Measurements from ENCODE around the gene ZMYM2. TPM values are rescaled to one million over a fixed set of nuclear protein-coding genes. Genes with fewer than 3 reads are reported as not detected.

Gene ZMYM2
- total and polyA plus RNA-seq, 4 donors, result 14.0 to 212 (median 38.5) TPM

GRCh38 chr13:20000062-20000552, 41.6 kb downstream of the ZMYM2 start:
- 86 to 89% methylated on average over 5 of the region's 5 CpGs for WGBS, 2 donors
- Histone ChIP-seq H3K27me3 (ENCODE audit: control insufficient read depth in 3 of 3, insufficient read depth in 3 of 3, low read length in 2 of 3) (no peaks in the 10 kb centered on the region), H3K9ac (ENCODE audit: insufficient read depth in 1 of 2, low read length in 2 of 2) (no peak overlapping the region), H3K36me3 (ENCODE audit: control insufficient read depth in 4 of 4, insufficient read depth in 4 of 4, low read length in 4 of 4) (peaks cover 8 to 24% (median 12%) of the 10 kb centered on the region in 4 donors), H3K9me3 (ENCODE audit: control insufficient read depth in 4 of 4, insufficient read depth in 3 of 4, low read length in 3 of 4) (no peaks in the 10 kb centered on the region), H3K4me3 (no peak overlapping the region), H3K4me1 (ENCODE audit: control insufficient read depth in 5 of 5, insufficient read depth in 5 of 5, low read length in 5 of 5) (peaks cover 0 to 34% (median 19%) of the 10 kb centered on the region in 5 donors), H3K27ac (ENCODE audit: low read depth in 1 of 2, low read length in 1 of 2) (no peak overlapping the region)
- DNase-seq, result no peak
- no peak for TF ChIP-seq CTCF (IDR thresholded peaks at IDR 0.05; ENCODE audit: control extremely low read depth, extremely low read depth)
- ATAC-seq (ENCODE audit: insufficient read depth, low FRiP score), result no peak

- TF ChIP-seq CTCF (IDR thresholded peaks at IDR 0.05; ENCODE audit: control extremely low read depth, extremely low read depth), result no peak
- ATAC-seq (ENCODE audit: insufficient read depth, low FRiP score) (no peak), DNase-seq (peak; percentile 85 to 97 (median 91))
- no peaks in the 10 kb centered on the region for H3K9me3 ChIP-seq (ENCODE audit: control insufficient read depth in 4 of 4, insufficient read depth in 3 of 4, low read length in 3 of 4)
- H3K27ac ChIP-seq (ENCODE audit: low read depth in 1 of 2, low read length in 1 of 2), result no peak overlapping the region
- H3K4me1 ChIP-seq (ENCODE audit: control insufficient read depth in 5 of 5, insufficient read depth in 5 of 5, low read length in 5 of 5), result peaks cover 0 to 34% (median 19%) of the 10 kb centered on the region in 5 donors
- H3K36me3 ChIP-seq (ENCODE audit: control insufficient read depth in 4 of 4, insufficient read depth in 4 of 4, low read length in 4 of 4), result peaks cover 3 to 28% (median 15%) of the 10 kb centered on the region in 4 donors
- 75 to 78% methylated on average over 4 of the region's 4 CpGs for WGBS, 2 donors
- H3K27me3 ChIP-seq (ENCODE audit: control insufficient read depth in 3 of 3, insufficient read depth in 3 of 3, low read length in 2 of 3), result no peaks in the 10 kb centered on the region
- no peak overlapping the region for H3K9ac ChIP-seq (ENCODE audit: insufficient read depth in 1 of 2, low read length in 2 of 2)
- no peak overlapping the region for H3K4me3 ChIP-seq
Measured at GRCh38 chr13:20001366-20002190, 43.1 kb downstream of the ZMYM2 start.

- H3K27ac ChIP-seq (ENCODE audit: low read depth in 1 of 2, low read length in 1 of 2), result no peak overlapping the region
- H3K36me3 ChIP-seq (ENCODE audit: control insufficient read depth in 4 of 4, insufficient read depth in 4 of 4, low read length in 4 of 4), result peaks cover 3 to 37% (median 21%) of the 10 kb centered on the region in 4 donors
- ATAC-seq (ENCODE audit: insufficient read depth, low FRiP score), result no peak
Measured at GRCh38 chr13:20002787-20003186, 44.3 kb downstream of the ZMYM2 start.

More at GRCh38 chr13:20002787-20003186, 44.3 kb downstream of the ZMYM2 start:
- Histone ChIP-seq H3K4me1 (ENCODE audit: control insufficient read depth in 5 of 5, insufficient read depth in 5 of 5, low read length in 5 of 5) (peaks cover 0 to 34% (median 19%) of the 10 kb centered on the region in 5 donors), H3K27me3 (ENCODE audit: control insufficient read depth in 3 of 3, insufficient read depth in 3 of 3, low read length in 2 of 3) (no peaks in the 10 kb centered on the region), H3K9me3 (ENCODE audit: control insufficient read depth in 4 of 4, insufficient read depth in 3 of 4, low read length in 3 of 4) (no peaks in the 10 kb centered on the region), H3K4me3 (no peak overlapping the region), H3K9ac (ENCODE audit: insufficient read depth in 1 of 2, low read length in 2 of 2) (no peak overlapping the region)
- TF ChIP-seq CTCF (IDR thresholded peaks at IDR 0.05; ENCODE audit: control extremely low read depth, extremely low read depth), result no peak
- peak in 2 of 3 donors; percentile 31 to 35 for DNase-seq
- WGBS, 2 donors, result 53 to 56% methylated on average over 3 of the region's 3 CpGs

Data from lung (tissue), 12 donors.